GM06990 (cell line): ENCODE results near the gene EDA.

Source experiments
- DNase-seq: peaks from one replicate; pipeline ENCODE4 v3.0.0-alpha.2; 2011; ENCODE audit not compliant: insufficient read length; ENCODE audit errors: extremely low read depth
- H3K27me3 ChIP-seq: replicated peaks from 2 replicates; pipeline ENCODE4 v1.6.0; 2011; ENCODE audit warnings: low read length; ENCODE audit not compliant: control insufficient read depth, insufficient read depth
- H3K36me3 ChIP-seq: 2 replicates; pipeline ENCODE4 v1.5.1; 2011; ENCODE audit warnings: low read length; ENCODE audit not compliant: control insufficient read depth, insufficient read depth
- H3K4me3 ChIP-seq: replicated peaks from 2 replicates; pipeline ENCODE4 v1.5.1; 2011; ENCODE audit warnings: low read depth, mild to moderate bottlenecking, control low read depth, low read length
- CTCF ChIP-seq: IDR thresholded peaks from 2 replicates; pipeline ENCODE4 v1.5.1; 2011; ENCODE audit warnings: low read length, control low read depth, mild to moderate bottlenecking, inconsistent platforms; ENCODE audit not compliant: insufficient read depth, poor library complexity, severe bottlenecking

The EDA gene

GRCh38 chrX:69951753-69952152 lies 335.8 kb downstream of the EDA start:
- no peaks in the 10 kb centered on the region for H3K27me3 ChIP-seq
- no peak for TF ChIP-seq CTCF
- H3K4me3 ChIP-seq: no peak overlapping the region

GRCh38 chrX:69959712-69960111 lies 343.8 kb downstream of the EDA start:
- no peak for TF ChIP-seq CTCF
- Histone ChIP-seq H3K36me3 (no peaks in the 10 kb centered on the region), H3K27me3 (no peaks in the 10 kb centered on the region), H3K4me3 (no peak overlapping the region)
- no peak for DNase-seq

More at GRCh38 chrX:69951753-69952152, 335.8 kb downstream of the EDA start:
- H3K36me3 ChIP-seq: no peaks in the 10 kb centered on the region
- no peak for DNase-seq

GRCh38 chrX:69961365-69962072 lies 345.6 kb downstream of the EDA start:
- no peaks in the 10 kb centered on the region for H3K36me3 ChIP-seq
- no peak for DNase-seq
- no peaks in the 10 kb centered on the region for H3K27me3 ChIP-seq
- H3K4me3 ChIP-seq: no peak overlapping the region
- no peak for TF ChIP-seq CTCF

- DNase-seq: no peak
- TF ChIP-seq CTCF: no peak
- Histone ChIP-seq H3K27me3 (no peaks in the 10 kb centered on the region), H3K36me3 (no peaks in the 10 kb centered on the region), H3K4me3 (no peak overlapping the region)
Measured at GRCh38 chrX:69968950-69969349, 353.0 kb downstream of the EDA start.

GRCh38 chrX:69969460-69969859 lies 353.5 kb downstream of the EDA start:
- Histone ChIP-seq H3K27me3 (no peaks in the 10 kb centered on the region), H3K4me3 (no peak overlapping the region), H3K36me3 (no peaks in the 10 kb centered on the region)
- no peak for DNase-seq
- no peak for TF ChIP-seq CTCF

- no peak for TF ChIP-seq CTCF
- no peak for DNase-seq
- Histone ChIP-seq H3K36me3 (no peaks in the 10 kb centered on the region), H3K4me3 (no peak overlapping the region), H3K27me3 (no peaks in the 10 kb centered on the region)
Measured at GRCh38 chrX:69987691-69988090, 371.8 kb downstream of the EDA start.
